ENCODE results near the gene ACADVL.

ACADVL gene

DNA sequence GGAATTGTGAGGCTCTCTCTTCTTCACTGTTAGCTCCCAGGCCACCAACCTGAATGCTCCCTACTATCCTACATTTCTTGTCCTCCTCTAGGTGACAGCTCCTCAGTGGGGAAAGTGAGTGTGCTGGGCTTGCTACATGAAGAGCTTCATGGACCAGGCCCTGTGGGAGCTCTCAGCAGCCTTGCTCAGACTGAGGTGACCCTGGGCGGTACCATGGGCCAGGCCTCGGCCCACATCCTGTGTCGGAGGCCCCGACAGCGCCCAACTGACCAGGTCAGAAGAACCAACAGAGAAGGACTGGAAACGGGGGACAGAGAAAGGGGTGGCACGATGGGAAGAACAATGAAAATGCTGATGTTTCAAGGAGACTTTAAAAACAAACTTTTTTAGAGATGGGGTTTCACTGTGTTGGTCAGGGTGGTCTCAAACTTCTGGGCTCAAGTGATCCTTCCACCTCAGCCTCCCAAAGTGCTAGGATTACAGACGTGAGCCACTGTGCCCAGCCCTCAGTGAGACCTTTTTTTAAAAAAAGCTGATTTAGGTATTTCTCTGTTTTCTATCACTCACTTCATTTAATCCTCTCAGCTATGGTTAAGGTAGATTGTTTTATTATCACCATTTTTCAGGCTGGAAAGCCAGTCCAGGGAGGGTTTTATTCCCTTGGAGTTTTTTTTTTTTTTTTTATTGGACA, 37.2 kb downstream of the ACADVL start:
- no peak overlapping the region for H2AFZ ChIP-seq
- TF ChIP-seq, protein P1, sequence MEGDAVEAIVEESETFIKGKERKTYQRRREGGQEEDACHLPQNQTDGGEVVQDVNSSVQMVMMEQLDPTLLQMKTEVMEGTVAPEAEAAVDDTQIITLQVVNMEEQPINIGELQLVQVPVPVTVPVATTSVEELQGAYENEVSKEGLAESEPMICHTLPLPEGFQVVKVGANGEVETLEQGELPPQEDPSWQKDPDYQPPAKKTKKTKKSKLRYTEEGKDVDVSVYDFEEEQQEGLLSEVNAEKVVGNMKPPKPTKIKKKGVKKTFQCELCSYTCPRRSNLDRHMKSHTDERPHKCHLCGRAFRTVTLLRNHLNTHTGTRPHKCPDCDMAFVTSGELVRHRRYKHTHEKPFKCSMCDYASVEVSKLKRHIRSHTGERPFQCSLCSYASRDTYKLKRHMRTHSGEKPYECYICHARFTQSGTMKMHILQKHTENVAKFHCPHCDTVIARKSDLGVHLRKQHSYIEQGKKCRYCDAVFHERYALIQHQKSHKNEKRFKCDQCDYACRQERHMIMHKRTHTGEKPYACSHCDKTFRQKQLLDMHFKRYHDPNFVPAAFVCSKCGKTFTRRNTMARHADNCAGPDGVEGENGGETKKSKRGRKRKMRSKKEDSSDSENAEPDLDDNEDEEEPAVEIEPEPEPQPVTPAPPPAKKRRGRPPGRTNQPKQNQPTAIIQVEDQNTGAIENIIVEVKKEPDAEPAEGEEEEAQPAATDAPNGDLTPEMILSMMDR (IDR thresholded peaks at IDR 0.05), result no peak
- no peaks in the 10 kb centered on the region for H3K9me3 ChIP-seq (ENCODE audit: control insufficient read depth, low read length)
- no peak overlapping the region for H3K4me3 ChIP-seq (ENCODE audit: low read depth, low read length)
- no peaks in the 10 kb centered on the region for H3K27me3 ChIP-seq (ENCODE audit: control insufficient read depth, insufficient read depth, low read length)
- no peak overlapping the region for H3K4me2 ChIP-seq (ENCODE audit: low read length)
- peaks cover 21% of the 10 kb centered on the region for H3K79me2 ChIP-seq
- peaks cover 11% of the 10 kb centered on the region for H3K4me1 ChIP-seq
- H3K27ac ChIP-seq, result no peak overlapping the region
- no peak overlapping the region for H3K9ac ChIP-seq
- H3K36me3 ChIP-seq (ENCODE audit: control insufficient read depth, insufficient read depth, low read length), result no peaks in the 10 kb centered on the region

DNA sequence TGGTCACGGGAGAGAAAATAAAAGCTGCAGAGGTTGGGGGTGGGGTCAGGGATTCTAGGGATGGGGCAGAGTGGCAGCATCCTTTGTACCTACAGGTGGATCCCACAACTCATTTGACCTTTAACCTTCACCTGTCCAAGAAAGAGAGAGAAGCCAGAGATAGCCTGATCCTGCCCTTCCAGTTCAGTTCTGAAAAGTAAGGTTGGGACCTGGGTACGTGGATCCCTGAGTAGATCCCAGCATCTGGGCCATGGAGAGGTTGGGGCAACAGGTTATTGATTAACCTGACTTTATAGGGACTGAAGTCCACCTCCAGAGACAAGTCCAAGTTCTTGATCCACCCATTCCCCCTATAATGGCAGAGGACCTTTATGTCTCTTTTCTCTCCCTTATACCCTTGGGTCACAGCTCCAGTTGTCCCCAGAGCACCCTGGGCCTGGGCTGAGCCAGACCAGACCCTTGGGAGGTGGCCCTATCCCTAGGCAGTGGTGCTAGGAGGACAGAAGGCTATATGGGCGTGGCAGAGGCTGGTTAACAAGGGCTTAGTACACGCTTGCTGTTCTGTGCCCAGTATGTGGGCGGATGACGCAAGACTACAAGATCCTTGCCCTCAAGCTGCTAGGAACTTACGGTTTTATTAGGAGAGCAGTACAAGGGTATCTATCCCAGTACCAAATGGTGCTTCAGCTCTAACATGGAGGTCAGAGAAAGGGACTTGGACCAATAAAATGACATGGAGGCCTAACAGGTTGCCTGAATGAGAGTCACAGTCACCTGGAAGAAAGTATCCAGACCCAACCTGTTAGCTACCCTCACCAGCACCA, 39.2 kb downstream of the ACADVL start:
- Histone ChIP-seq H3K27ac (no peak overlapping the region), H3K9me3 (ENCODE audit: control insufficient read depth, low read length) (no peaks in the 10 kb centered on the region), H3K9ac (no peak overlapping the region), H3K36me3 (ENCODE audit: control insufficient read depth, insufficient read depth, low read length) (no peaks in the 10 kb centered on the region), H3K4me1 (peaks cover 15% of the 10 kb centered on the region), H2AFZ (no peak overlapping the region), H3K79me2 (peaks cover 14% of the 10 kb centered on the region), H3K4me2 (ENCODE audit: low read length) (no peak overlapping the region), H3K4me3 (ENCODE audit: low read depth, low read length) (no peak overlapping the region), H3K27me3 (ENCODE audit: control insufficient read depth, insufficient read depth, low read length) (no peaks in the 10 kb centered on the region)
- TF ChIP-seq, protein P1 (IDR thresholded peaks at IDR 0.05), result no peak

DNA sequence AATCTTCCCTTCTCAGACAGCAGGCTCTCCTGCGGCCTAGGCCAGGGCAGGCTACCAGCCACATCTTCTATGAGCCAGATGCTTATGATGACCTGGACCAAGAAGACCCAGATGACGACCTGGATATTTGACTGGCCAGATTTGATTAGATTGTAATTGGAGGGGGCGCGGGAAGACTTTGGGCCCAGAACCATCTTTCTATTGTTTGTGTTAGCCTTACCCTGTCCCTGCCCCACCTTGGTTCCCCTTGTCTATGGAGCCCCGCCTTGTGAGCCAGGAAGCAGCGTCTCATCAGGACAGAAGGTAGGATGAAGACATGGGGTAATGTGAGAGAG, 39.8 kb downstream of the ACADVL start:
- Histone ChIP-seq H3K4me1 (peaks cover 15% of the 10 kb centered on the region), H3K27me3 (ENCODE audit: control insufficient read depth, insufficient read depth, low read length) (no peaks in the 10 kb centered on the region), H3K27ac (no peak overlapping the region), H3K79me2 (peaks cover 11% of the 10 kb centered on the region), H3K4me3 (ENCODE audit: low read depth, low read length) (no peak overlapping the region), H2AFZ (no peak overlapping the region), H3K4me2 (ENCODE audit: low read length) (no peak overlapping the region), H3K9me3 (ENCODE audit: control insufficient read depth, low read length) (no peaks in the 10 kb centered on the region), H3K9ac (no peak overlapping the region), H3K36me3 (ENCODE audit: control insufficient read depth, insufficient read depth, low read length) (no peaks in the 10 kb centered on the region)
- TF ChIP-seq, protein P1 (IDR thresholded peaks at IDR 0.05), result no peak

DNA sequence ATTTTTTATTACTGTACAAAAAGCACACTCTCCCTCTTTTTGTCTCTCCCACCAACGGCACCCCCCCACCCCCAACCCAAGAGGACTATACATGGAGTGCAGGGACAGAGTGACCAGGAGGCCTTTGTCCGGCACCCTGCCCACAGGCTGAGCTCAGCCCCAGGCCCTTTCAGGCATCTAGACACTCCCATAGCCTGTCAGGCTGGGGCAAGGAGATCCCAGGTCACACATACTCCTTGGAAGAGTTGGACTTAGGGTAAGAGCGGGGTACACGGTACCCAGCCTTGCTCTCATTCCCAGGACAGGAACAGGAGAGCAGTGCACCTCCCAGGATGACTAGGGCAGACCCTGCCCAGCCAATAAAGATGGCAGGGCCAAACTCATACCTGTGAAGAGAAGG, 40.4 kb downstream of the ACADVL start:
- no peaks in the 10 kb centered on the region for H3K27me3 ChIP-seq (ENCODE audit: control insufficient read depth, insufficient read depth, low read length)

More for the DNA sequence above, 40.4 kb downstream of the ACADVL start:
- peaks cover 11% of the 10 kb centered on the region for H3K79me2 ChIP-seq
- H3K9ac ChIP-seq, result no peak overlapping the region
- peak overlapping the region; percentile 99 for H3K27ac ChIP-seq
- TF ChIP-seq, protein P1 (IDR thresholded peaks at IDR 0.05), result no peak
- no peaks in the 10 kb centered on the region for H3K9me3 ChIP-seq (ENCODE audit: control insufficient read depth, low read length)
- peak overlapping the region; percentile 99 for H3K4me2 ChIP-seq (ENCODE audit: low read length)
- no peaks in the 10 kb centered on the region for H3K36me3 ChIP-seq (ENCODE audit: control insufficient read depth, insufficient read depth, low read length)
- peaks cover 15% of the 10 kb centered on the region for H3K4me1 ChIP-seq
- peak overlapping the region; percentile 83 for H3K4me3 ChIP-seq (ENCODE audit: low read depth, low read length)
- no peak overlapping the region for H2AFZ ChIP-seq

Data from parathyroid adenoma (tissue), 2 donors.